Caco-2 (cell line): ENCODE data around the gene COL3A1. TPM values are rescaled to one million over a fixed set of nuclear protein-coding genes. Genes with fewer than 3 reads are reported as not detected.

Experiments
- BruUV-seq: library from RNA; stranded (reverse); fragments of 400-500 nt; replicated peaks from 2 replicates; lab custom pipeline; 2021; lab: Mats Ljungman, UMichigan
- CTCF ChIA-PET: fragments of 300-600 bp; sonication (Branson Sonifier 250); formaldehyde crosslinking; loops from one replicate; lab custom pipeline; 2022; ENCODE audit warnings: antibody characterized with exemption; lab: Charles Lee
- POLR2A ChIA-PET: fragments of 300-600 bp; sonication (Branson Sonifier 250); formaldehyde crosslinking; loops from one replicate; lab custom pipeline; 2022; ENCODE audit warnings: antibody characterized with exemption; lab: Charles Lee
- DNase-seq, 2 experiments: peaks; one replicate each; pipeline versions ENCODE4 v3.0.0 to v3.0.0-alpha.2; 2020 to 2022
- H3K27me3 ChIP-seq: replicated peaks from 2 replicates; pipeline ENCODE4 v1.6.0; 2011; ENCODE audit warnings: low read length; ENCODE audit not compliant: control insufficient read depth, insufficient read depth
- H3K36me3 ChIP-seq: 2 replicates; pipeline ENCODE4 v1.5.1; 2011; ENCODE audit warnings: low read length; ENCODE audit not compliant: control insufficient read depth, insufficient read depth
- H3K4me1 ChIP-seq: fragments of 250-450 bp; sonication (Bioruptor Pico); 2 replicates; pipeline ENCODE4 v1.5.1; 2020; ENCODE audit warnings: mild to moderate bottlenecking
- H3K4me3 ChIP-seq: 2 replicates; pipeline ENCODE4 v1.5.1; 2011; ENCODE audit warnings: low read depth, mild to moderate bottlenecking, control low read depth, low read length
- H3K9me3 ChIP-seq: fragments of 250-450 bp; sonication (Bioruptor Pico); 2 replicates; pipeline ENCODE4 v1.5.1; 2020; ENCODE audit warnings: mild to moderate bottlenecking, moderate library complexity
- H3K27ac Mint-ChIP-seq: one replicate; pipeline ENCODE4 v1.8.0; 2022; ENCODE audit warnings: mixed read lengths; ENCODE audit not compliant: unreplicated experiment
- H3K27me3 Mint-ChIP-seq: one replicate; pipeline ENCODE4 v1.8.0; 2022; ENCODE audit warnings: mixed read lengths; ENCODE audit not compliant: insufficient read depth, unreplicated experiment
- H3K36me3 Mint-ChIP-seq: one replicate; pipeline ENCODE4 v1.8.0; 2022; ENCODE audit warnings: mild to moderate bottlenecking, mixed read lengths; ENCODE audit not compliant: insufficient read depth, unreplicated experiment
- H3K4me1 Mint-ChIP-seq: one replicate; pipeline ENCODE4 v1.8.0; 2022; ENCODE audit warnings: low read depth, mixed read lengths; ENCODE audit not compliant: unreplicated experiment
- H3K4me3 Mint-ChIP-seq: one replicate; pipeline ENCODE4 v1.8.0; 2022; ENCODE audit warnings: mild to moderate bottlenecking, moderate library complexity, mixed read lengths; ENCODE audit not compliant: unreplicated experiment
- H3K9me3 Mint-ChIP-seq: one replicate; pipeline ENCODE4 v1.8.0; 2022; ENCODE audit warnings: mixed read lengths; ENCODE audit not compliant: unreplicated experiment
- CTCF ChIP-seq, 2 experiments: fragments of 200-600 bp in 1 of 2; IDR thresholded peaks; 1 replicate in 1 of 2; 2 replicates in 1 of 2; pipeline versions ENCODE4 v1.5.1 to v1.8.0; 2011 to 2022; ENCODE audit warnings: antibody characterized with exemption in 1 of 2, control low read depth in 1 of 2, inconsistent platforms in 1 of 2, low read depth in 1 of 2, low read length in 1 of 2, mild to moderate bottlenecking in 1 of 2, moderate library complexity in 1 of 2; ENCODE audit not compliant: insufficient read depth in 1 of 2, severe bottlenecking in 1 of 2, unreplicated experiment in 1 of 2
- intact Hi-C: fragments of 100-400 bp; cut with micrococcal nuclease; formaldehyde crosslinking; loops from one replicate; pipeline ENCODE4 v1.10.0; 2022; ENCODE audit not compliant: unreplicated experiment
- total RNA-seq: library from RNA; stranded (reverse); gene quantifications from 2 replicates; pipeline ENCODE4 v1.2.3, GENCODE V29; 2022

The COL3A1 gene
- total RNA-seq, 1 experiment from 2014 or later: 25.4 TPM

GRCh38 chr2:188966728-188967440 is 7.3 kb upstream of the COL3A1 start:
- intact Hi-C loops: no loop called here
- BruUV-seq: no TSS peak
- POLR2A ChIA-PET: no interaction called here
- DNase-seq: no peak
- Mint-ChIP-seq H3K27ac (no peak overlapping the region), H3K9me3 (no peaks in the 10 kb centered on the region), H3K36me3 (no peaks in the 10 kb centered on the region), H3K4me3 (no peak overlapping the region), H3K4me1 (no peaks in the 10 kb centered on the region), H3K27me3 (no peaks in the 10 kb centered on the region)
- no peaks in the 10 kb centered on the region for H3K27me3 ChIP-seq
- CTCF ChIA-PET: interaction anchor here (1.4 kb wide), 1 partner anchor 11 kb away, joined by 4 read pairs; no protein-coding TSS in a partner anchor
- H3K4me1 ChIP-seq: no peaks in the 10 kb centered on the region
- no peaks in the 10 kb centered on the region for H3K36me3 ChIP-seq
- no peak for TF ChIP-seq CTCF (IDR thresholded peaks at IDR 0.05; ENCODE audit: insufficient read depth in 1 of 2, low read depth in 1 of 2, low read length in 1 of 2, severe bottlenecking in 1 of 2, unreplicated experiment in 1 of 2)
- no peaks in the 10 kb centered on the region for H3K9me3 ChIP-seq
- H3K4me3 ChIP-seq: no peak overlapping the region

GRCh38 chr2:188969236-188969635 is 4.9 kb upstream of the COL3A1 start:
- no peaks in the 10 kb centered on the region for H3K27me3 ChIP-seq
- no peaks in the 10 kb centered on the region for H3K4me1 ChIP-seq
- no peak for DNase-seq
- Mint-ChIP-seq H3K27me3 (no peaks in the 10 kb centered on the region), H3K4me1 (peaks cover 3% of the 10 kb centered on the region), H3K36me3 (no peaks in the 10 kb centered on the region), H3K27ac (no peak overlapping the region), H3K9me3 (no peaks in the 10 kb centered on the region), H3K4me3 (no peak overlapping the region)
- ChIA-PET CTCF (interaction anchor here (0.9 kb wide), 1 partner anchor 9 kb away, joined by 3 read pairs; no protein-coding TSS in a partner anchor), POLR2A (no interaction called here)
- no peaks in the 10 kb centered on the region for H3K36me3 ChIP-seq
- BruUV-seq: no TSS peak
- no peaks in the 10 kb centered on the region for H3K9me3 ChIP-seq
- intact Hi-C loops: no loop called here
- no peak for TF ChIP-seq CTCF (IDR thresholded peaks at IDR 0.05; ENCODE audit: insufficient read depth in 1 of 2, low read depth in 1 of 2, low read length in 1 of 2, severe bottlenecking in 1 of 2, unreplicated experiment in 1 of 2)
- no peak overlapping the region for H3K4me3 ChIP-seq

GRCh38 chr2:188969651-188970050 is 4.5 kb upstream of the COL3A1 start:
- ChIA-PET CTCF (interaction anchor here (0.9 kb wide), 1 partner anchor 9 kb away, joined by 3 read pairs; no protein-coding TSS in a partner anchor), POLR2A (no interaction called here)
- H3K27me3 Mint-ChIP-seq: no peaks in the 10 kb centered on the region
- Histone ChIP-seq H3K4me3 (no peak overlapping the region), H3K27me3 (no peaks in the 10 kb centered on the region), H3K4me1 (no peaks in the 10 kb centered on the region), H3K9me3 (no peaks in the 10 kb centered on the region), H3K36me3 (no peaks in the 10 kb centered on the region)
- no peak overlapping the region for H3K27ac Mint-ChIP-seq
- DNase-seq: no peak
- no peaks in the 10 kb centered on the region for H3K9me3 Mint-ChIP-seq
- H3K4me3 Mint-ChIP-seq: no peak overlapping the region
- H3K4me1 Mint-ChIP-seq: peaks cover 7% of the 10 kb centered on the region
- no peak for TF ChIP-seq CTCF (IDR thresholded peaks at IDR 0.05; ENCODE audit: insufficient read depth in 1 of 2, low read depth in 1 of 2, low read length in 1 of 2, severe bottlenecking in 1 of 2, unreplicated experiment in 1 of 2)
- no TSS peak for BruUV-seq
- H3K36me3 Mint-ChIP-seq: no peaks in the 10 kb centered on the region
- intact Hi-C loops: no loop called here
